Right lobe of liver (tissue), 4 donors: ENCODE results near the gene NPHP3.

Experiments
- POLR2A ChIP-seq: fragments of 450-650 bp; IDR thresholded peaks from one replicate; pipeline ENCODE4 v1.6.1; 2017; ENCODE audit warnings: antibody characterized with exemption, mild to moderate bottlenecking
- TF ChIP-seq, protein P1 (sequence below), 4 donors: fragments of 200-600 bp in 3 of 4; fragments of 450-650 bp in 1 of 4; IDR thresholded peaks; one replicate each; pipeline versions ENCODE4 v1.5.1 to v1.8.0; 2016 to 2022; ENCODE audit warnings: antibody characterized with exemption in 4 of 4, mild to moderate bottlenecking in 2 of 4
- donor health status: DM: no; HTN: no; CAD: no.
- donor health status: DM: no; HTN: no; CAD: no.
- donor health status: DM: no; HTN: yes; CAD: no.

DNA sequence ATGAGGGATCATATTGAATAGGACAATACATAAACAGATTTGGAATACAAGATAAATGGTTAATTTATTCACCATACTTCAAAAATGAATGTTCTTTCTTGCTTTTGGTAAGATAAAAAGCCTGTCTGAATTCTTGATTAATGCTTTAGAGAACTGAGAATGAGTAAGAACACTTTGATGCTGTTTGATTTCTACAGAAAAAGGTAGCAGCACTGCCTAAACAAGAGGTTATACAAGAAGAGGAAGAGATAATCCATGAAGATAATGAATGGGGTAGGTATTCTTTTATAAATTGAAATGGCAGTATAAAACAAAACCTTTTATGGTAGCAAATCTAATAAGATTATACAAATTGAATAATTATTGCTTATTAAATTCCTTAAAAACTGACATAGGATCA, 46.8 kb downstream of the NPHP3 start:
- TF ChIP-seq POLR2A: no peak
- TF ChIP-seq, protein P1, sequence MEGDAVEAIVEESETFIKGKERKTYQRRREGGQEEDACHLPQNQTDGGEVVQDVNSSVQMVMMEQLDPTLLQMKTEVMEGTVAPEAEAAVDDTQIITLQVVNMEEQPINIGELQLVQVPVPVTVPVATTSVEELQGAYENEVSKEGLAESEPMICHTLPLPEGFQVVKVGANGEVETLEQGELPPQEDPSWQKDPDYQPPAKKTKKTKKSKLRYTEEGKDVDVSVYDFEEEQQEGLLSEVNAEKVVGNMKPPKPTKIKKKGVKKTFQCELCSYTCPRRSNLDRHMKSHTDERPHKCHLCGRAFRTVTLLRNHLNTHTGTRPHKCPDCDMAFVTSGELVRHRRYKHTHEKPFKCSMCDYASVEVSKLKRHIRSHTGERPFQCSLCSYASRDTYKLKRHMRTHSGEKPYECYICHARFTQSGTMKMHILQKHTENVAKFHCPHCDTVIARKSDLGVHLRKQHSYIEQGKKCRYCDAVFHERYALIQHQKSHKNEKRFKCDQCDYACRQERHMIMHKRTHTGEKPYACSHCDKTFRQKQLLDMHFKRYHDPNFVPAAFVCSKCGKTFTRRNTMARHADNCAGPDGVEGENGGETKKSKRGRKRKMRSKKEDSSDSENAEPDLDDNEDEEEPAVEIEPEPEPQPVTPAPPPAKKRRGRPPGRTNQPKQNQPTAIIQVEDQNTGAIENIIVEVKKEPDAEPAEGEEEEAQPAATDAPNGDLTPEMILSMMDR (IDR thresholded peaks at IDR 0.05): no peak
